Neural cell (in vitro differentiated cells): ENCODE data around the gene BCL2. TPM values are rescaled to one million over a fixed set of nuclear protein-coding genes. Genes with fewer than 3 reads are reported as not detected.

Experiments
- H2AFZ ChIP-seq: fragments of 200-600, 300-800 bp; sonication (generic), shearing (Covaris generic); 2 replicates; pipeline ENCODE4 v1.6.0; 2014; ENCODE audit warnings: low read depth, mild to moderate bottlenecking, antibody characterized with exemption, low read length, moderate library complexity
- H3F3A ChIP-seq: fragments of 200-600 bp; shearing (Covaris generic); 2 replicates; pipeline ENCODE4 v1.6.1; 2016; ENCODE audit warnings: mild to moderate bottlenecking, moderate library complexity, mixed read lengths, antibody characterized with exemption, low read length; ENCODE audit not compliant: insufficient read depth, poor library complexity, severe bottlenecking
- H3K27ac ChIP-seq: fragments of 200-600, 300-800 bp; sonication (generic), shearing (Covaris generic); 2 replicates; pipeline ENCODE4 v1.5.1; 2014; ENCODE audit warnings: mild to moderate bottlenecking, low read length, moderate library complexity
- H3K27me3 ChIP-seq: fragments of 300-800, 200-600 bp; sonication (generic), shearing (Covaris generic); 2 replicates; pipeline ENCODE4 v1.6.0; 2014; ENCODE audit warnings: mild to moderate bottlenecking, low read depth, low read length, moderate library complexity; ENCODE audit not compliant: insufficient read depth
- H3K36me3 ChIP-seq: fragments of 300-800, 200-600 bp; sonication (generic), shearing (Covaris generic); 2 replicates; pipeline ENCODE4 v1.5.1; 2014; ENCODE audit warnings: mild to moderate bottlenecking, antibody characterized with exemption, low read length, moderate library complexity; ENCODE audit not compliant: insufficient read depth
- H3K4me2 ChIP-seq: fragments of 300-800, 200-600 bp; sonication (generic), shearing (Covaris generic); 2 replicates; pipeline ENCODE4 v1.6.0; 2014; ENCODE audit warnings: mild to moderate bottlenecking, low read length
- H3K4me3 ChIP-seq: fragments of 300-800, 200-600 bp; sonication (generic), shearing (Covaris generic); 2 replicates; pipeline ENCODE4 v1.5.1; 2014; ENCODE audit warnings: mild to moderate bottlenecking, low read length, moderate library complexity
- H3K79me2 ChIP-seq: fragments of 200-600 bp; shearing (Covaris generic); replicated peaks from 2 replicates; pipeline ENCODE4 v1.6.0; 2014; ENCODE audit warnings: mild to moderate bottlenecking, low read length, moderate library complexity; ENCODE audit not compliant: insufficient read depth
- H3K9ac ChIP-seq: fragments of 300-800, 200-600 bp; sonication (generic), shearing (Covaris generic); 2 replicates; pipeline ENCODE4 v1.6.1; 2016; ENCODE audit warnings: mild to moderate bottlenecking, low read length, mixed read lengths
- H3K9me2 ChIP-seq: fragments of 200-600 bp; shearing (Covaris generic); 2 replicates; pipeline ENCODE4 v1.6.1; 2016; ENCODE audit warnings: mild to moderate bottlenecking, low read length, mixed read lengths; ENCODE audit not compliant: insufficient read depth
- H3K9me3 ChIP-seq: fragments of 200-600, 300-800 bp; sonication (generic), shearing (Covaris generic); 2 replicates; pipeline ENCODE4 v1.6.1; 2016; ENCODE audit warnings: mild to moderate bottlenecking, mixed run types, low read length, moderate library complexity, mixed read lengths
- H4K20me1 ChIP-seq: fragments of 200-600 bp; shearing (Covaris generic); 2 replicates; pipeline ENCODE4 v1.6.1; 2016; ENCODE audit warnings: mild to moderate bottlenecking, mixed run types; ENCODE audit not compliant: insufficient read depth
- EP300 ChIP-seq: fragments of 450-650 bp; conservative IDR thresholded peaks from 2 replicates; pipeline ENCODE4 v1.6.1; 2014; ENCODE audit warnings: antibody characterized with exemption, mild to moderate bottlenecking, moderate library complexity; ENCODE audit not compliant: poor library complexity, severe bottlenecking
- EZH2 ChIP-seq: fragments of 200-600, 300-800 bp; shearing (Covaris generic), sonication (generic); IDR thresholded peaks from 2 replicates; pipeline ENCODE4 v1.6.1; 2014; ENCODE audit warnings: antibody characterized with exemption, low read length, borderline replicate concordance, mild to moderate bottlenecking; ENCODE audit not compliant: insufficient read depth, poor library complexity, severe bottlenecking
- MXI1 ChIP-seq: fragments of 450-650 bp; conservative IDR thresholded peaks from 2 replicates; pipeline ENCODE4 v1.6.1; 2014; ENCODE audit warnings: antibody characterized with exemption, mild to moderate bottlenecking; ENCODE audit not compliant: poor library complexity, severe bottlenecking
- POLR2AphosphoS5 ChIP-seq: IDR thresholded peaks from 2 replicates; pipeline ENCODE4 v1.6.1; 2012
- RAD21 ChIP-seq: fragments of 450-650 bp; conservative IDR thresholded peaks from 2 replicates; pipeline ENCODE4 v1.6.1; 2014; ENCODE audit warnings: antibody characterized with exemption, mild to moderate bottlenecking, moderate library complexity
- SMC3 ChIP-seq: fragments of 450-650 bp; conservative IDR thresholded peaks from 2 replicates; pipeline ENCODE4 v1.6.1; 2014; ENCODE audit warnings: antibody characterized with exemption, mild to moderate bottlenecking, moderate library complexity; ENCODE audit not compliant: poor library complexity
- TAF1 ChIP-seq: IDR thresholded peaks from 2 replicates; pipeline ENCODE4 v1.6.1; 2012; ENCODE audit warnings: low read depth
- polyA plus RNA-seq: library from polyadenylated mRNA; depleted of rRNA; stranded (reverse); fragments of >200 nt; gene quantifications from 2 replicates; pipeline ENCODE4 v1.2.3, GENCODE V29; 2014
- TF ChIP-seq, protein P1 (sequence below): IDR thresholded peaks from 2 replicates; pipeline ENCODE4 v1.6.1; 2012; ENCODE audit warnings: borderline replicate concordance
- TF ChIP-seq, protein P2 (sequence below): fragments of 450-650 bp; IDR thresholded peaks from 2 replicates; pipeline ENCODE4 v1.5.1; 2014; ENCODE audit warnings: antibody characterized with exemption, mild to moderate bottlenecking, moderate library complexity; ENCODE audit not compliant: poor library complexity, severe bottlenecking

The BCL2 gene
- polyA plus RNA-seq, 1 donor from 2014 or later: 3.4 TPM

DNA sequence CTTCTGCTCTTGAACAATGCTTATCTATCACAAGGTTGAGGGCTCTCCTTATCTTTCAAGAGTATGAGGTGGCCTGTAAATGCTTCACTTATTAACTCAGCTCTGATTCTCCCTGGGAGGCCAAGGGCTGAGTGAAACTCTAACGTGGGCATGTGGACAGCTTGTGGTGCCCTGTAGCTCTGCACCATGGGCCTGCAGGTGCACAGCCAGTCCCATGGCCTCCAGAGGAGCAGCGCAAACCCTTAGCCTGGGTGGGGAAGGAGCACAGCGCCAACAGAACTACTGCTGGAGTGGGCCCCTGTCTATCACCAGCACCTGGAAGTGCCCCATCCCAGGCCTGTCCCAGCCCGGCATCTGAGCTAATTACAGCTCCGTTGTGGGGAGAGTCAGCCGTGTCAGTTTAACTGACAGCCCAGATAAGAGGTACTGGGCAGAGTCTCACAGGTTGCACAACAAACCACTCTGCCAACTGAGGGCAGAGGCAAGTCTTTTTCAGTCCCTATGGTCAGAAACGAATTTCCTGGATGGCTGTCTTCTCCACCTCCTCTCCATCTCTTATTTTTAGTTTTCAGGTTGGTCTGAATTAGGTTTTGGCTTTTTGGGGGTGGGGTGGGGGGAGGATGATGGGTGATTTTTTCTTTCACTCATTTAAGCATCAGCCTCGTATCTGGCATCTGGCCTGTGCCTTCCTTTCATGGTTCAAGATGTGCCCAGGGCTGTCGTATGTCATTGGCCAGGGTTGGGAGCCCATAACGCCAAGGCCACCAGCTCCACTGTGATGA lies 219.5 kb downstream of the BCL2 start:
- H3K4me3 ChIP-seq: no peak overlapping the region
- H2AFZ ChIP-seq: no peak overlapping the region
- H3F3A ChIP-seq: no peaks in the 10 kb centered on the region
- no peak overlapping the region for H3K4me2 ChIP-seq
- H3K9me2 ChIP-seq: no peaks in the 10 kb centered on the region
- no peak for TF ChIP-seq POLR2AphosphoS5
- no peak for TF ChIP-seq EP300
- no peak for TF ChIP-seq SMC3
- TF ChIP-seq EZH2: no peak
- TF ChIP-seq MXI1: no peak
- no peak for TF ChIP-seq TAF1
- TF ChIP-seq, protein P1, sequence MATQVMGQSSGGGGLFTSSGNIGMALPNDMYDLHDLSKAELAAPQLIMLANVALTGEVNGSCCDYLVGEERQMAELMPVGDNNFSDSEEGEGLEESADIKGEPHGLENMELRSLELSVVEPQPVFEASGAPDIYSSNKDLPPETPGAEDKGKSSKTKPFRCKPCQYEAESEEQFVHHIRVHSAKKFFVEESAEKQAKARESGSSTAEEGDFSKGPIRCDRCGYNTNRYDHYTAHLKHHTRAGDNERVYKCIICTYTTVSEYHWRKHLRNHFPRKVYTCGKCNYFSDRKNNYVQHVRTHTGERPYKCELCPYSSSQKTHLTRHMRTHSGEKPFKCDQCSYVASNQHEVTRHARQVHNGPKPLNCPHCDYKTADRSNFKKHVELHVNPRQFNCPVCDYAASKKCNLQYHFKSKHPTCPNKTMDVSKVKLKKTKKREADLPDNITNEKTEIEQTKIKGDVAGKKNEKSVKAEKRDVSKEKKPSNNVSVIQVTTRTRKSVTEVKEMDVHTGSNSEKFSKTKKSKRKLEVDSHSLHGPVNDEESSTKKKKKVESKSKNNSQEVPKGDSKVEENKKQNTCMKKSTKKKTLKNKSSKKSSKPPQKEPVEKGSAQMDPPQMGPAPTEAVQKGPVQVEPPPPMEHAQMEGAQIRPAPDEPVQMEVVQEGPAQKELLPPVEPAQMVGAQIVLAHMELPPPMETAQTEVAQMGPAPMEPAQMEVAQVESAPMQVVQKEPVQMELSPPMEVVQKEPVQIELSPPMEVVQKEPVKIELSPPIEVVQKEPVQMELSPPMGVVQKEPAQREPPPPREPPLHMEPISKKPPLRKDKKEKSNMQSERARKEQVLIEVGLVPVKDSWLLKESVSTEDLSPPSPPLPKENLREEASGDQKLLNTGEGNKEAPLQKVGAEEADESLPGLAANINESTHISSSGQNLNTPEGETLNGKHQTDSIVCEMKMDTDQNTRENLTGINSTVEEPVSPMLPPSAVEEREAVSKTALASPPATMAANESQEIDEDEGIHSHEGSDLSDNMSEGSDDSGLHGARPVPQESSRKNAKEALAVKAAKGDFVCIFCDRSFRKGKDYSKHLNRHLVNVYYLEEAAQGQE: no peak
- no peak for TF ChIP-seq RAD21
- no peak overlapping the region for H3K27ac ChIP-seq
- H3K79me2 ChIP-seq: no peaks in the 10 kb centered on the region
- H3K36me3 ChIP-seq: no peaks in the 10 kb centered on the region
- H4K20me1 ChIP-seq: no peaks in the 10 kb centered on the region
- H3K27me3 ChIP-seq: no peaks in the 10 kb centered on the region
- no peak overlapping the region for H3K9ac ChIP-seq
- no peaks in the 10 kb centered on the region for H3K9me3 ChIP-seq

DNA sequence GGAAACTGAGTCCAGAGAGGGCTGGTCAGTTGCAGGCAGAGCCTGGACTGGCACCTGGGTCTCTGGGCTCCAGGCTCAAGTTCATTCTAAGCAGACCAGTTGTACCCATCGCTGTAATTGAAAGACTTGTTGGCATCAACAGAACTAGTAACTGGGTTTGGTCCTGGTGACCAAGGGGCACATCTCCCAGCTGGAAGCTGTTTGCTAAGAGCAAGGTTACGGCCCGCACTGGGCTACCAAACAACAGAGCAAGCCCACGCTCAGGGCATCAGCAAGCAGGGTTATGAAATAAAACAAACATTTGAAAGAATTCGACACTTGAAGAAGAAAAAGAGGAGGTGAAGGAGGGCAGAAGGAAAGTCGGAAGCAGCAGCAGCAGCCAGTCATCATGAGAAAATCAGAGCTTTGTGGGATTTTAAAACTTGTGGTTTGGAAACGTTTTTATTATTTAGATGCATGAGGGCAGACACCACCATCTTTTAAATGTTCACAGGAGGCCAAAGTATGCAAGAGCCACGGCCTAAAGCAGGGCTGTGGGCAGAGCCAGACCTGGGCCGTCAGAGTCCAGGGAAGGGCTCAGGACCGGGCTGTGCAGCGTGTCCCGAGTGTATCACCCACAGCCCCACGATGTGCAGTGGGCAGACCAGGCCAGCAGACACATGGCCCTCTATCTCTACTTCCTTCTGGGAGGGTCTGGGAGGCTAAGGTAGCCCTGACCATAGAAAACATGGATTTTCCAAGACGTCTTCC lies 220.3 kb downstream of the BCL2 start:
- Histone ChIP-seq H4K20me1 (no peaks in the 10 kb centered on the region), H2AFZ (no peak overlapping the region), H3F3A (no peaks in the 10 kb centered on the region), H3K4me3 (no peak overlapping the region), H3K79me2 (no peaks in the 10 kb centered on the region), H3K9me3 (no peaks in the 10 kb centered on the region), H3K4me2 (no peak overlapping the region), H3K9ac (no peak overlapping the region), H3K9me2 (no peaks in the 10 kb centered on the region), H3K27me3 (no peaks in the 10 kb centered on the region), H3K27ac (no peak overlapping the region), H3K36me3 (no peaks in the 10 kb centered on the region)
- TF ChIP-seq TAF1 (no peak), POLR2AphosphoS5 (no peak), RAD21 (no peak), EP300 (no peak), EZH2 (no peak), SMC3 (no peak), MXI1 (no peak)
- TF ChIP-seq, protein P1: no peak
- TF ChIP-seq, protein P2, sequence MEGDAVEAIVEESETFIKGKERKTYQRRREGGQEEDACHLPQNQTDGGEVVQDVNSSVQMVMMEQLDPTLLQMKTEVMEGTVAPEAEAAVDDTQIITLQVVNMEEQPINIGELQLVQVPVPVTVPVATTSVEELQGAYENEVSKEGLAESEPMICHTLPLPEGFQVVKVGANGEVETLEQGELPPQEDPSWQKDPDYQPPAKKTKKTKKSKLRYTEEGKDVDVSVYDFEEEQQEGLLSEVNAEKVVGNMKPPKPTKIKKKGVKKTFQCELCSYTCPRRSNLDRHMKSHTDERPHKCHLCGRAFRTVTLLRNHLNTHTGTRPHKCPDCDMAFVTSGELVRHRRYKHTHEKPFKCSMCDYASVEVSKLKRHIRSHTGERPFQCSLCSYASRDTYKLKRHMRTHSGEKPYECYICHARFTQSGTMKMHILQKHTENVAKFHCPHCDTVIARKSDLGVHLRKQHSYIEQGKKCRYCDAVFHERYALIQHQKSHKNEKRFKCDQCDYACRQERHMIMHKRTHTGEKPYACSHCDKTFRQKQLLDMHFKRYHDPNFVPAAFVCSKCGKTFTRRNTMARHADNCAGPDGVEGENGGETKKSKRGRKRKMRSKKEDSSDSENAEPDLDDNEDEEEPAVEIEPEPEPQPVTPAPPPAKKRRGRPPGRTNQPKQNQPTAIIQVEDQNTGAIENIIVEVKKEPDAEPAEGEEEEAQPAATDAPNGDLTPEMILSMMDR: no peak
